Natural killer cell (primary cell): ENCODE results near the gene TGM2. TPM values are rescaled to one million over a fixed set of nuclear protein-coding genes. Genes with fewer than 3 reads are reported as not detected.

Experiments used
- ATAC-seq, 3 donors: fragments of 150-1000 bp in 2 of 3; fragments of 200-7000 bp in 1 of 3; cut with Tn5 transposase; 1 replicate in 1 of 3; 2 replicates in 2 of 3; pipeline ENCODE4 v1.10.0; 2021; ENCODE audit warnings: mild to moderate bottlenecking in 2 of 3, moderate library complexity in 2 of 3
- DNase-seq, 2 donors: peaks; one replicate each; pipeline versions ENCODE4 v3.0.0 to v3.0.0-alpha.2; 2013 to 2021; ENCODE audit warnings: mixed read lengths in 1 of 2
- H3K27ac ChIP-seq: one replicate; pipeline ENCODE4 v1.5.1; 2013; ENCODE audit warnings: mild to moderate bottlenecking, low read length
- H3K27me3 ChIP-seq: one replicate; pipeline ENCODE4 v1.6.1; 2013; ENCODE audit warnings: low read length; ENCODE audit not compliant: control insufficient read depth, insufficient read depth
- H3K36me3 ChIP-seq: one replicate; pipeline ENCODE4 v1.6.1; 2013; ENCODE audit warnings: low read length; ENCODE audit not compliant: control insufficient read depth, insufficient read depth
- H3K4me1 ChIP-seq: one replicate; pipeline ENCODE4 v1.6.1; 2013; ENCODE audit warnings: low read length; ENCODE audit not compliant: control insufficient read depth, insufficient read depth
- H3K4me3 ChIP-seq: one replicate; pipeline ENCODE4 v1.5.1; 2013; ENCODE audit warnings: low read length
- H3K9me3 ChIP-seq: one replicate; pipeline ENCODE4 v1.6.1; 2013; ENCODE audit warnings: low read length; ENCODE audit not compliant: control insufficient read depth, insufficient read depth
- H3K27ac Mint-ChIP-seq, 2 donors: one replicate each; pipeline ENCODE4 v1.8.0; 2022; ENCODE audit warnings: mild to moderate bottlenecking in 2 of 2, mixed read lengths in 2 of 2, moderate library complexity in 1 of 2
- H3K27me3 Mint-ChIP-seq, 2 donors: one replicate each; pipeline ENCODE4 v1.8.0; 2022; ENCODE audit warnings: low read depth in 2 of 2, mixed read lengths in 2 of 2
- H3K36me3 Mint-ChIP-seq: one replicate; pipeline ENCODE4 v1.8.0; 2022; ENCODE audit warnings: mixed read lengths
- H3K4me1 Mint-ChIP-seq, 2 donors: one replicate each; pipeline ENCODE4 v1.8.0; 2022; ENCODE audit warnings: mixed read lengths in 2 of 2
- H3K4me3 Mint-ChIP-seq: one replicate; pipeline ENCODE4 v1.8.0; 2022; ENCODE audit warnings: mild to moderate bottlenecking, moderate library complexity, mixed read lengths
- H3K9me3 Mint-ChIP-seq, 2 donors: one replicate each; pipeline ENCODE4 v1.8.0; 2022; ENCODE audit warnings: mixed read lengths in 2 of 2
- WGBS: methylation state at CpG from one replicate; pipeline ENCODE4 v1.1.7; 2013; ENCODE audit warnings: missing lambda C conversion rate; ENCODE audit not compliant: insufficient coverage; 5-methylcytosine and 5-hydroxymethylcytosine counted together
- intact Hi-C: fragments of 100-400 bp; cut with micrococcal nuclease; formaldehyde crosslinking; loops from one replicate; pipeline ENCODE4 v1.14.2; 2022
- total RNA-seq, 4 donors: library from RNA; stranded (reverse); fragments of 120-200 nt in 1 of 4; gene quantifications; one replicate each; pipeline versions ENCODE4 v1.2.3 to v1.2.4, GENCODE V29; 2013 to 2022
- TF ChIP-seq, protein P1 (sequence below): fragments of 200-600 bp; IDR thresholded peaks from one replicate; pipeline ENCODE4 v1.8.0; 2022; ENCODE audit warnings: antibody characterized with exemption

Gene TGM2
- total RNA-seq, 3 donors from 2014 or later (not counting 1 experiment from before 2014, with no cell fraction given): 0.33 TPM; not detected in 1

DNA sequence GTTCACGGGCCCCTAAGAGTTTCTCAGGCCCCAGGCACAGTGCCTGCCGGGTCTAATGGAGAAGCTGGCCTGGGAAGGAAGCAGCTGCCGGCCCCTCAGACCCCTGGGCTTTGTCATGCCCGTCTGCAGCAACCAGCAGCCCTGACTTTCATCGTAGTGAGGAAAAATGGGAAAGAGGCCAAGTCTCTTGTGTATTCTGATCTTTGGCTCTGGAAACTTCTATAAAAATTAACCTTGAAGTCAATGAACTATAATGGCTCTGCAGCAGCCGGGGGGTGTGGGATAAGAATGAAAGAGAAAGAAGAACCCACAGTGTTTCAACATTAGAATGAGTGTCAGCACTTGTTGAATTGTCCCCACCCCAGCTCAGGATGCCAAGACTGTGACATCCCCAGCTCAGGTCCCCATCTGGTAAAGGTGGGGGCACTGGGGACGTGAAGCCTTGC, 12.9 kb downstream of the TGM2 start:
- TF ChIP-seq, protein P1, sequence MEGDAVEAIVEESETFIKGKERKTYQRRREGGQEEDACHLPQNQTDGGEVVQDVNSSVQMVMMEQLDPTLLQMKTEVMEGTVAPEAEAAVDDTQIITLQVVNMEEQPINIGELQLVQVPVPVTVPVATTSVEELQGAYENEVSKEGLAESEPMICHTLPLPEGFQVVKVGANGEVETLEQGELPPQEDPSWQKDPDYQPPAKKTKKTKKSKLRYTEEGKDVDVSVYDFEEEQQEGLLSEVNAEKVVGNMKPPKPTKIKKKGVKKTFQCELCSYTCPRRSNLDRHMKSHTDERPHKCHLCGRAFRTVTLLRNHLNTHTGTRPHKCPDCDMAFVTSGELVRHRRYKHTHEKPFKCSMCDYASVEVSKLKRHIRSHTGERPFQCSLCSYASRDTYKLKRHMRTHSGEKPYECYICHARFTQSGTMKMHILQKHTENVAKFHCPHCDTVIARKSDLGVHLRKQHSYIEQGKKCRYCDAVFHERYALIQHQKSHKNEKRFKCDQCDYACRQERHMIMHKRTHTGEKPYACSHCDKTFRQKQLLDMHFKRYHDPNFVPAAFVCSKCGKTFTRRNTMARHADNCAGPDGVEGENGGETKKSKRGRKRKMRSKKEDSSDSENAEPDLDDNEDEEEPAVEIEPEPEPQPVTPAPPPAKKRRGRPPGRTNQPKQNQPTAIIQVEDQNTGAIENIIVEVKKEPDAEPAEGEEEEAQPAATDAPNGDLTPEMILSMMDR: no peak
- Mint-ChIP-seq H3K4me1 (peaks cover 11 to 27% of the 10 kb centered on the region in 2 donors), H3K27ac (peak overlapping the region; percentile 74 to 91), H3K36me3 (no peaks in the 10 kb centered on the region), H3K4me3 (peak overlapping the region; percentile 67), H3K9me3 (no peaks in the 10 kb centered on the region), H3K27me3 (no peaks in the 10 kb centered on the region)
- 20% methylated on average over 7 of the region's 7 CpGs for WGBS
- H3K36me3 ChIP-seq: no peaks in the 10 kb centered on the region
- no peaks in the 10 kb centered on the region for H3K27me3 ChIP-seq
- H3K9me3 ChIP-seq: no peaks in the 10 kb centered on the region
- no peak overlapping the region for H3K4me3 ChIP-seq
- peaks cover 16% of the 10 kb centered on the region for H3K4me1 ChIP-seq
- DNase-seq (no peak), ATAC-seq (peak; percentile 77 to 84 (median 84))
- H3K27ac ChIP-seq: peak overlapping the region; percentile 41
- intact Hi-C loops: no loop called here

DNA sequence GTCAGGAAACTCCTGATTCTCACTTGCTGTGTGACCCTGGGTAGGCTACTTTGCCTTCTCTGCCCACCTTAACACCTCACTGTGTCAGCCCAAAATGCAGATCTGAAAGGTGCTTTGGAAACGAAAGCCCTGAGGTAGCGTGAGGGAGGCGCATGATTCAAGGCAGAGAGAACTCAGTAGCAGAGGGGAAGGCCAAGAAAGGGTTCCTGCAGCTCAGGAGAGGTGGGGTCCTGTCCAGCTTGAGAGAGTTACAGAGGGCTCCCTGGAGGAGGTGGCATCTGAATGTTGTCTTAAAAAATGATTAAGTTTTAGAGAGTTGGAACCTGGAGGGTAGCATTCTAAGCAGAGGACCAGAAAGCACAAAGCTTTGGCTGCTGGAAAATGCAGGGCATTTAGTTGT, 13.6 kb downstream of the TGM2 start:
- H3K27me3 Mint-ChIP-seq: no peaks in the 10 kb centered on the region
- Histone ChIP-seq H3K36me3 (no peaks in the 10 kb centered on the region), H3K27ac (peak overlapping the region; percentile 41), H3K9me3 (no peaks in the 10 kb centered on the region), H3K4me3 (no peak overlapping the region), H3K27me3 (no peaks in the 10 kb centered on the region), H3K4me1 (peaks cover 16% of the 10 kb centered on the region)
- no peak overlapping the region for H3K4me3 Mint-ChIP-seq
- intact Hi-C loops: no loop called here
- H3K36me3 Mint-ChIP-seq: no peaks in the 10 kb centered on the region
- H3K27ac Mint-ChIP-seq: peak overlapping the region; percentile 74 to 91
- TF ChIP-seq, protein P1: no peak
- H3K9me3 Mint-ChIP-seq: no peaks in the 10 kb centered on the region
- ATAC-seq (no peak), DNase-seq (no peak)
- peaks cover 11 to 27% of the 10 kb centered on the region in 2 donors for H3K4me1 Mint-ChIP-seq
- 96% methylated on average over 3 of the region's 3 CpGs for WGBS

DNA sequence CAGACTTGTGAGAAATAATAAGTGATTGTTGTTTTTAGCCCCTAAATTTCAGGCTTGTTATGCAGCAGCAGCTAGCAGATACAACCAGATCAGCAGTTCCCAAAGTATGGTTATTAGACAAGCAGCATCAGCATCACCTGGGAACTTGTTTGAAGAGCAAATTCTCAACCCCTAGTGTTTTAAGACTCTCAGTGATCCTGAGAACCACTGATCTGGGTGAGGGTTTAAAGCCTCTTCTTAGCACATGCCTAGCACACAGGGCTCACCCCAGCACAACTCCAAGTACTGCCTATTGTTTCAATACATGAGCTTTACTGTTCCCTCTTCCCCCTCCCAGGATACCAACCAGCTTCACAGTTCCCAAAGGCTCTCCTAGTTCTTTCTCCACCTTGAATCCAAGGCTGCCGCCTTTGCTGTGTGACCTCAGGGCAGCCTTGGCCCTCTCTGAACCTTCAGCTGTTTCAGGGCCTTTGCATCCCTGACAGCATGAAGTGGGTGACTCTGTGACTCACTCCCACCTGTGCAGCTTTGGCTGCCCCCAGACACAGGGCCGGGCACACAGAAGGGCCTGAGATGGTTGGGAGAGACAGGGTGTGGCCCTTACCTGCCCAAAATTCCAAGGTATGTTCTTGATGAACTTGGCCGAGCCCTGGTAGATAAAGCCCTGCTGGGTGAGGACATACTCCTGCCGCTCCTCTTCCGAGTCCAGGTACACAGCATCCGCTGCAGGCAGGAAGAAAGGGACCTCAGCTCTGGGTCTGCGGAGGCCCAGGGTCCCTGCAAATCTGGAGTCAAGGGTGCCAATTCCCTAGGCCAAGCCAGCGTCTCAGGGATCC, 14.5 kb downstream of the TGM2 start:
- TF ChIP-seq, protein P1: no peak
- Mint-ChIP-seq H3K27ac (peak overlapping the region in 1 of 2 donors; percentile 91), H3K36me3 (no peaks in the 10 kb centered on the region), H3K27me3 (no peaks in the 10 kb centered on the region), H3K4me3 (no peak overlapping the region), H3K4me1 (peaks cover 11 to 27% of the 10 kb centered on the region in 2 donors), H3K9me3 (no peaks in the 10 kb centered on the region)
- Histone ChIP-seq H3K27ac (no peak overlapping the region), H3K4me1 (peaks cover 16% of the 10 kb centered on the region), H3K27me3 (no peaks in the 10 kb centered on the region), H3K9me3 (no peaks in the 10 kb centered on the region), H3K4me3 (no peak overlapping the region), H3K36me3 (no peaks in the 10 kb centered on the region)
- intact Hi-C loops: no loop called here
- ATAC-seq (no peak), DNase-seq (no peak)
- WGBS: 96% methylated on average over 8 of the region's 8 CpGs
